Mesenchymal stem cell (in vitro differentiated cells and primary cell): ENCODE measurements around the gene DNAJC30.
"Not testable (repeated sequence)": the region's sequence is repeated elsewhere in the genome, so short reads cannot be mapped to it uniquely, and the experiment has no call there.

Experiments
- DNase-seq: peaks from one replicate; pipeline ENCODE4 v3.0.0-alpha.2; 2013
- H2AFZ ChIP-seq: one replicate; pipeline ENCODE4 v1.6.1; 2013; ENCODE audit warnings: low read depth, mild to moderate bottlenecking, control low read depth, inconsistent platforms, low read length, moderate library complexity
- H2AK5ac ChIP-seq: 2 replicates; pipeline ENCODE4 v1.6.1; 2013; ENCODE audit warnings: low read length, moderate library complexity, mild to moderate bottlenecking, inconsistent platforms; ENCODE audit not compliant: severe bottlenecking
- H2BK120ac ChIP-seq: one replicate; pipeline ENCODE4 v1.6.1; 2013; ENCODE audit warnings: low read depth, mild to moderate bottlenecking, inconsistent platforms, low read length, moderate library complexity
- H2BK12ac ChIP-seq, 2 experiments: one replicate each; pipeline ENCODE4 v1.6.1; 2013; ENCODE audit warnings: inconsistent platforms in 2 of 2, low read length in 2 of 2, mild to moderate bottlenecking in 2 of 2, moderate library complexity in 2 of 2, control low read depth in 1 of 2
- H2BK15ac ChIP-seq: one replicate; pipeline ENCODE4 v1.6.1; 2013; ENCODE audit warnings: mild to moderate bottlenecking, low read depth, inconsistent platforms; ENCODE audit not compliant: poor library complexity, severe bottlenecking
- H2BK5ac ChIP-seq: 2 replicates; pipeline ENCODE4 v1.6.1; 2013; ENCODE audit warnings: low read depth, mild to moderate bottlenecking, low read length, control low read depth, inconsistent platforms; ENCODE audit not compliant: poor library complexity, severe bottlenecking
- H3K14ac ChIP-seq, 2 experiments: one replicate each; pipeline ENCODE4 v1.6.1; 2013; ENCODE audit warnings: inconsistent platforms in 2 of 2, low read length in 2 of 2, control low read depth in 1 of 2, mild to moderate bottlenecking in 1 of 2, moderate library complexity in 1 of 2
- H3K18ac ChIP-seq, 2 experiments: one replicate each; pipeline ENCODE4 v1.6.1; 2013; ENCODE audit warnings: inconsistent platforms in 2 of 2, low read length in 2 of 2, control low read depth in 1 of 2, low read depth in 1 of 2, mild to moderate bottlenecking in 1 of 2
- H3K23ac ChIP-seq, 2 experiments: one replicate each; pipeline ENCODE4 v1.6.1; 2013; ENCODE audit warnings: inconsistent platforms in 2 of 2, low read length in 2 of 2, mild to moderate bottlenecking in 2 of 2, moderate library complexity in 2 of 2, control low read depth in 1 of 2
- H3K27ac ChIP-seq: 2 replicates; pipeline ENCODE4 v1.5.1; 2013; ENCODE audit warnings: mild to moderate bottlenecking, moderate library complexity, low read length, control low read depth, inconsistent platforms; ENCODE audit not compliant: poor library complexity, severe bottlenecking
- H3K27me3 ChIP-seq, 2 experiments: 2 replicates each; pipeline versions ENCODE4 v1.6.1 to v1.7.0; 2013; ENCODE audit warnings: low read length in 2 of 2, mild to moderate bottlenecking in 2 of 2, moderate library complexity in 2 of 2, control low read depth in 1 of 2, inconsistent platforms in 1 of 2; ENCODE audit not compliant: control insufficient read depth in 1 of 2, insufficient read depth in 1 of 2
- H3K36me3 ChIP-seq, 2 experiments: 2 replicates each; pipeline versions ENCODE4 v1.6.1 to v1.7.0; 2013; ENCODE audit warnings: low read length in 2 of 2, control low read depth in 1 of 2, inconsistent platforms in 1 of 2, low read depth in 1 of 2, mild to moderate bottlenecking in 1 of 2; ENCODE audit not compliant: insufficient read depth in 2 of 2, control insufficient read depth in 1 of 2
- H3K4ac ChIP-seq, 2 experiments: one replicate each; pipeline ENCODE4 v1.6.1; 2013; ENCODE audit warnings: inconsistent platforms in 2 of 2, low read length in 2 of 2, mild to moderate bottlenecking in 2 of 2, moderate library complexity in 2 of 2, control low read depth in 1 of 2, low read depth in 1 of 2
- H3K4me1 ChIP-seq: 2 replicates; pipeline ENCODE4 v1.6.1; 2013; ENCODE audit warnings: low read depth, low read length, control low read depth; ENCODE audit not compliant: control insufficient read depth, insufficient read depth
- H3K4me2 ChIP-seq: 2 replicates; pipeline ENCODE4 v1.6.1; 2013; ENCODE audit warnings: low read length, mild to moderate bottlenecking, inconsistent platforms; ENCODE audit not compliant: poor library complexity, severe bottlenecking
- H3K4me3 ChIP-seq, 2 experiments: 2 replicates each; pipeline versions ENCODE4 v1.5.1 to v1.7.0; 2013; ENCODE audit warnings: low read length in 2 of 2, mild to moderate bottlenecking in 2 of 2, control low read depth in 1 of 2, low read depth in 1 of 2; ENCODE audit not compliant: insufficient read depth in 1 of 2
- H3K79me1 ChIP-seq: replicated peaks from 2 replicates; pipeline ENCODE4 v1.6.1; 2013; ENCODE audit warnings: mild to moderate bottlenecking, control low read depth, low read length, inconsistent platforms; ENCODE audit not compliant: poor library complexity, severe bottlenecking
- H3K9ac ChIP-seq: 2 replicates; pipeline ENCODE4 v1.7.0; 2013; ENCODE audit warnings: mild to moderate bottlenecking, low read length, moderate library complexity
- H3K9me3 ChIP-seq: 2 replicates; pipeline ENCODE4 v1.7.0; 2013; ENCODE audit warnings: mild to moderate bottlenecking, low read length; ENCODE audit not compliant: control insufficient read depth
- H4K8ac ChIP-seq: one replicate; pipeline ENCODE4 v1.6.1; 2013; ENCODE audit warnings: inconsistent platforms, mild to moderate bottlenecking, low read length, moderate library complexity
- H4K91ac ChIP-seq: one replicate; pipeline ENCODE4 v1.6.1; 2013; ENCODE audit warnings: mild to moderate bottlenecking, low read length, inconsistent platforms
- WGBS: methylation state at CpG from one replicate; pipeline ENCODE4 v1.1.7; 2013; ENCODE audit warnings: mixed read lengths; 5-methylcytosine and 5-hydroxymethylcytosine counted together

Gene DNAJC30

DNA sequence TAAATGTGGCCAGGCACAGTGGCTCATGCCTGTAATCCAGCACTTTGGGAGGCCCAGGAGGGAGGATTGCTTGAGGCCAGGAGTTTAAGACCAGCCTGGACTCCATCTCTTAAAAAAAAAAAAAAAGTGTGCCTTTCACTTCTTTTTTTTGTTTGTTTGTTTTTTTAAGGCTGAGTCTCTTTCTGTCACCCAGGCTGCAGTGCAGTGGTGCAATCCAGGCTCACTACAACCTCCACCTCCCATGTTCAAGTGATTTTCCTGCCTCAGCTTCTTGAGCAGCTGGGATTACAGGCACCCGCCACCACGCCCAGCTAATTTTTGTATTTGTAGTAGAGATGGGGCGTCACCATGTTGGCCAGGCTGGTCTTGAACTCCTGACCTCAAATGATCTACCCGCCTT lies 38.9 kb upstream of the DNAJC30 start:
- H2BK120ac ChIP-seq, H3K4ac ChIP-seq, H4K91ac ChIP-seq, H2BK5ac ChIP-seq, H3K4me2 ChIP-seq, H3K9me3 ChIP-seq, H2BK15ac ChIP-seq, DNase-seq, H3K18ac ChIP-seq, H3K14ac ChIP-seq, H2AK5ac ChIP-seq, H2AFZ ChIP-seq, H3K23ac ChIP-seq, H2BK12ac ChIP-seq, H3K4me3 ChIP-seq, H3K9ac ChIP-seq, H3K79me1 ChIP-seq, H3K27me3 ChIP-seq, H3K27ac ChIP-seq, H4K8ac ChIP-seq, H3K36me3 ChIP-seq: not testable (repeated sequence)
- peaks cover 21% of the 10 kb centered on the region for H3K4me1 ChIP-seq
- WGBS, result 68% methylated on average over 4 of the region's 4 CpGs

- H3K79me1 ChIP-seq, result no peaks in the 10 kb centered on the region
- H3K4me3 ChIP-seq, result no peak overlapping the region
Observed at GRCh38 chr7:73721377-73721817, 38.1 kb upstream of the DNAJC30 start.

DNA sequence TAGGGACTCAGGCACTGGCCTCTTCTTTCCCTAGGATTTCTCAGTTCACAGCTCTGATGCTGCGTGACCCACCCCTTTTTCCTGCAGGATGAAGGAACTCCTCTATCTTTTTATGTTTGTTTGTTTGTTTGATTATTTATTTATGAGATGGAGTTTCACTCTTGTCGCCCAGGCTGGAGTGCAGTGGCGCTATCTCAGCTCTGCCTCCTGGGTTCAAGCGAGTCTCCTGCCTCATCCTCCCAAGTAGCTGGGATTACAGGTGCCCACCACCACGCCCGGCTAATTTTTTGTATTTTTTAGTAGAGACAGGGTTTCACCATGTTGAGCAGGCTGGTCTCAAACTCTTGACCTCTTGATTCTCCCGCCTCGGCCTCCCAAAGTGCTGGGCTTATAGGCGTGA lies 37.2 kb upstream of the DNAJC30 start:
- not testable (repeated sequence) for H4K91ac ChIP-seq, H3K79me1 ChIP-seq, H3K27me3 ChIP-seq, H3K27ac ChIP-seq, H4K8ac ChIP-seq, H3K18ac ChIP-seq, H3K14ac ChIP-seq, H3K4me2 ChIP-seq, H2AK5ac ChIP-seq, H3K9me3 ChIP-seq, H3K9ac ChIP-seq, H2AFZ ChIP-seq, DNase-seq, H2BK5ac ChIP-seq, H3K4ac ChIP-seq, H2BK12ac ChIP-seq, H3K36me3 ChIP-seq, H2BK120ac ChIP-seq, H3K23ac ChIP-seq, H3K4me3 ChIP-seq, H2BK15ac ChIP-seq
- peaks cover 38% of the 10 kb centered on the region for H3K4me1 ChIP-seq
- WGBS, result 95% methylated on average over 9 of the region's 9 CpGs

More at GRCh38 chr7:73721377-73721817, 38.1 kb upstream of the DNAJC30 start:
- no peak overlapping the region for H2BK120ac ChIP-seq
- H3K4ac ChIP-seq, result peak overlapping the region in 1 of 2 experiments; percentile 13
- H2BK12ac ChIP-seq, result no peak overlapping the region
- no peak overlapping the region for H4K8ac ChIP-seq
- H3K9me3 ChIP-seq, result no peaks in the 10 kb centered on the region
- H3K27ac ChIP-seq, result no peak overlapping the region
- peaks cover 29% of the 10 kb centered on the region for H3K4me1 ChIP-seq
- peaks cover 0 to 3% of the 10 kb centered on the region in 2 experiments for H3K27me3 ChIP-seq
- no peak overlapping the region for H2BK15ac ChIP-seq
- H3K4me2 ChIP-seq, result no peak overlapping the region
- no peak overlapping the region for H2BK5ac ChIP-seq
- H3K14ac ChIP-seq, result no peak overlapping the region
- no peak overlapping the region for H3K9ac ChIP-seq
- H3K36me3 ChIP-seq, result peaks cover 2 to 5% of the 10 kb centered on the region in 2 experiments
- no peak overlapping the region for H3K23ac ChIP-seq
- 66% methylated on average over 3 of the region's 3 CpGs for WGBS
- no peak for DNase-seq
- H3K18ac ChIP-seq, result no peak overlapping the region
- no peak overlapping the region for H2AK5ac ChIP-seq
- no peak overlapping the region for H2AFZ ChIP-seq
- no peak overlapping the region for H4K91ac ChIP-seq

DNA sequence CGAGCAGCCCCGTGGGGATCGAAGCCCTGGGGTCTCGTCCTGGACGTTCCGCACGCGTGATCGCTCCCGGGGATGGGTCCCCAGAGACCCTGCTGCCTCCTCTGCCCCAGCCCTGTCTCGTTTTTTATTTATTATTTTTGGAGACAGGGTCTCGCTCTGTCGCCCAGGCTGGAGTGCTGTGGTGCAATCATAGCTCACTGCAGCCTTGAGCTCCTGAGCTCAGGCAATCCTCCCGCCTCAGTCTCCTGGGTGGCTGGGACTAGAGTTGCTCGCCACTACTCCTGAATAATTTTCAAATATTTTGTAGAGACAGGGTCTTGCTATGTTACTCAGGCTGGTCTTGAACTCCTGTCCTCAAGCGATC lies 36.5 kb upstream of the DNAJC30 start:
- Histone ChIP-seq H3K4me2 (peak overlapping the region; percentile 95), H2AFZ (no peak overlapping the region), H3K14ac (no peak overlapping the region), H3K27me3 (no peaks in the 10 kb centered on the region), H3K27ac (no peak overlapping the region), H3K9ac (peak overlapping the region; percentile 4), H3K4me3 (peak overlapping the region; percentile 48 to 71), H4K91ac (no peak overlapping the region), H2BK120ac (no peak overlapping the region), H2AK5ac (no peak overlapping the region), H2BK12ac (no peak overlapping the region), H3K79me1 (no peaks in the 10 kb centered on the region), H3K4ac (no peak overlapping the region), H3K4me1 (peaks cover 41% of the 10 kb centered on the region), H4K8ac (no peak overlapping the region), H2BK5ac (no peak overlapping the region), H2BK15ac (no peak overlapping the region), H3K18ac (no peak overlapping the region), H3K36me3 (peaks cover 5 to 7% of the 10 kb centered on the region in 2 experiments), H3K9me3 (no peaks in the 10 kb centered on the region), H3K23ac (no peak overlapping the region)
- DNase-seq, result peak; percentile 26
- 35% methylated on average over 5 of the region's 16 CpGs for WGBS
